Kidney (tissue), 14 donors: ENCODE results near the gene SLC7A1. TPM values are rescaled to one million over a fixed set of nuclear protein-coding genes. Genes with fewer than 3 reads are reported as not detected.

Experiments used
- DNase-seq, 5 donors: peaks; one replicate each; pipeline ENCODE4 v3.0.0-alpha.2; 2013 to 2020
- FAIRE-seq: peaks from 2 replicates; lab custom pipeline; 2012; peaks lifted over from hg19 to GRCh38; lab: Jason Lieb, UNC
- H3K27ac ChIP-seq, 2 donors: one replicate each; pipeline ENCODE4 v1.7.0; 2013; ENCODE audit warnings: low read depth in 2 of 2, low read length in 2 of 2, inconsistent platforms in 1 of 2
- H3K27me3 ChIP-seq: one replicate; pipeline ENCODE4 v1.7.1; 2013; ENCODE audit warnings: low read length, inconsistent platforms; ENCODE audit not compliant: control insufficient read depth, insufficient read depth
- H3K36me3 ChIP-seq, 3 donors: one replicate each; pipeline versions ENCODE4 v1.7.0 to v1.7.1; 2013; ENCODE audit warnings: low read length in 3 of 3, control low read depth in 1 of 3, inconsistent platforms in 1 of 3; ENCODE audit not compliant: insufficient read depth in 3 of 3, control insufficient read depth in 2 of 3
- H3K4me1 ChIP-seq, 3 donors: one replicate each; pipeline versions ENCODE4 v1.7.0 to v1.7.1; 2013; ENCODE audit warnings: low read length in 3 of 3, inconsistent platforms in 1 of 3, low read depth in 1 of 3; ENCODE audit not compliant: control insufficient read depth in 2 of 3, insufficient read depth in 2 of 3
- H3K4me3 ChIP-seq, 3 donors: one replicate each; pipeline versions ENCODE4 v1.7.0 to v1.8.1; 2013; ENCODE audit warnings: low read length in 3 of 3, control low read depth in 1 of 3, inconsistent platforms in 1 of 3
- H3K9ac ChIP-seq, 3 donors: one replicate each; pipeline versions ENCODE4 v1.7.0 to v1.7.1; 2013; ENCODE audit warnings: low read length in 3 of 3, control low read depth in 1 of 3, inconsistent platforms in 1 of 3
- H3K9me3 ChIP-seq, 3 donors: one replicate each; pipeline versions ENCODE4 v1.7.0 to v1.7.1; 2013; ENCODE audit warnings: low read length in 3 of 3, control low read depth in 1 of 3, inconsistent platforms in 1 of 3; ENCODE audit not compliant: control insufficient read depth in 2 of 3, insufficient read depth in 1 of 3
- CTCF ChIP-seq: IDR thresholded peaks from 3 replicates; pipeline ENCODE4 v1.5.1; 2012; ENCODE audit warnings: mild to moderate bottlenecking, moderate library complexity, borderline replicate concordance; ENCODE audit not compliant: insufficient read depth; ENCODE audit errors: extremely low read depth
- intact Hi-C: fragments of 100-400 bp; cut with DNase I; formaldehyde crosslinking; loops from one replicate; pipeline ENCODE4 v1.11.1; 2022
- polyA plus RNA-seq: library from polyadenylated mRNA; stranded (reverse); fragments of 350-450 nt; fragmentation: Illumina TruSeq; extraction: RNeasy Lipid Tissue Mini Kit (QIAGEN cat#74804); gene quantifications from one replicate; pipeline ENCODE4 v1.2.3, GENCODE V29; 2014; ENCODE audit warnings: low read depth, low replicate concordance; ENCODE audit not compliant: insufficient read depth
- total RNA-seq: library from RNA; stranded (reverse); fragmentation: NEBNext Ultra II Directional; extraction: Animal tissue kit (Norgen Biotek cat#: 25700); gene quantifications from one replicate; pipeline ENCODE4 v1.2.1, GENCODE V29; 2021
- donor health status: control.
- donor health status: control.
- donor health status: control.
- donor health status: control.
- donor health status: control.
- donor health status: DM: yes; HTN: yes; CAD: no.
- donor health status: Normal renal cell carcinoma (clear cell type).

SLC7A1 gene
- total and polyA plus RNA-seq, 2 donors from 2014 or later: 2.8 to 64.5 TPM

GRCh38 chr13:29537736-29538651 is 57.5 kb downstream of the SLC7A1 start:
- H3K36me3 ChIP-seq: no peaks in the 10 kb centered on the region
- intact Hi-C loops: no loop called here
- no peak overlapping the region for H3K9ac ChIP-seq
- no peaks in the 10 kb centered on the region for H3K9me3 ChIP-seq
- no peaks in the 10 kb centered on the region for H3K4me1 ChIP-seq
- DNase-seq (no peak), FAIRE-seq (no peak)
- no peaks in the 10 kb centered on the region for H3K27me3 ChIP-seq
- H3K27ac ChIP-seq: no peak overlapping the region
- H3K4me3 ChIP-seq: no peak overlapping the region
- no peak for TF ChIP-seq CTCF

- Histone ChIP-seq H3K9me3 (no peaks in the 10 kb centered on the region), H3K27ac (no peak overlapping the region), H3K27me3 (no peaks in the 10 kb centered on the region), H3K4me3 (no peak overlapping the region), H3K9ac (no peak overlapping the region), H3K36me3 (no peaks in the 10 kb centered on the region), H3K4me1 (no peaks in the 10 kb centered on the region)
- FAIRE-seq: no peak
- DNase-seq: no peak
- no peak for TF ChIP-seq CTCF
- intact Hi-C loops: no loop called here
Measured at GRCh38 chr13:29536853-29537252, 58.6 kb downstream of the SLC7A1 start.

- Histone ChIP-seq H3K4me1 (no peaks in the 10 kb centered on the region), H3K36me3 (no peaks in the 10 kb centered on the region), H3K4me3 (no peak overlapping the region), H3K27me3 (no peaks in the 10 kb centered on the region), H3K27ac (no peak overlapping the region), H3K9ac (no peak overlapping the region), H3K9me3 (no peaks in the 10 kb centered on the region)
- intact Hi-C loops: no loop called here
- no peak for DNase-seq
- TF ChIP-seq CTCF: no peak
- no peak for FAIRE-seq
Measured at GRCh38 chr13:29535663-29536655, 59.5 kb downstream of the SLC7A1 start.
